ENCODE measurements around the gene C2CD4B.

The C2CD4B gene

DNA sequence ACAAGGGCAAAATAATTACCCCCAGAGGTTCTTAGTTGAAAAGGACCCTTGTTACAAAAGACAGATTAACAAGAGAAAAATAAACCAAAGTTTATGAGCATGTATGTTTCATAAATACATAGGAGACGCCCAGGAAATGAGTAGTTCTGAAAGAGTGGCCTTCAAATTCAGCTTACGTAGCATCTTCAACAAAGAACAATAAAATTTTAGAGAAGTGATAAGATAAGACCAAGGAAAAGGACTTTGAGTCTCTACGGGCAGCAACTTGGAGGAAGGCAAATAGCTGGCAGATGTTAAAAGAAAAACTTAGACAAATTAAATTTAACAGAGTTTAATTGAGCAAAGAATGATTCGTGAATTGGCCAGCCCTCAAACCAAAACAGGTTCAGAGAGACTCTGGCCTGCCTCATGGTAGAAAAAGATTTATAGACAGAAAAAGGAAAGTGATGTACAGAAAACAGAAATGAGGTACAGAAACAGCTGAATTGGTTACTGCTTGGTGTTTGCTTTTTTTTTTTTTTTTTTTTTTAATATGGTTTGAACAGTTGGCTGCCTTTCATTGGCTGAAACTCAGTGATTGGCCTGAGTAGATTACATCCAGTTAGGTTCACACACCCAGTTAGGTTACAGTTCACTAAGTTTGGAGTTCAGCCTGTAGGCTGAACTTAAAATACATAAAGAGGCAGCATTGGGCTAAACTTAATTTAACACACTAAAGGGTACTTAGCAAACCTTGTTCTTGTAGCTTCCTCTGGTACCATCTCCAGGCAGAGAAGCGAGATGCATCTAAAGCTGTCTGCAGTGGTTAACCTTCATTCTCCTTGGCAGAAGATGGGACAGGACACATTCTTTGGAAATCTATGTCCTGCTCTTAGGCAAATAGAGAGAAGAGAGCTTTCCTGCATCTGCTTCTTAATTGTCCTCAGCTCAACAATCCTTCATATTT lies 23.2 kb downstream of the C2CD4B start:
- TF ChIP-seq SIN3A (IDR thresholded peaks at IDR 0.05; ENCODE audit: borderline replicate concordance, insufficient read depth, low read length): no peak
- TF ChIP-seq, protein P1, sequence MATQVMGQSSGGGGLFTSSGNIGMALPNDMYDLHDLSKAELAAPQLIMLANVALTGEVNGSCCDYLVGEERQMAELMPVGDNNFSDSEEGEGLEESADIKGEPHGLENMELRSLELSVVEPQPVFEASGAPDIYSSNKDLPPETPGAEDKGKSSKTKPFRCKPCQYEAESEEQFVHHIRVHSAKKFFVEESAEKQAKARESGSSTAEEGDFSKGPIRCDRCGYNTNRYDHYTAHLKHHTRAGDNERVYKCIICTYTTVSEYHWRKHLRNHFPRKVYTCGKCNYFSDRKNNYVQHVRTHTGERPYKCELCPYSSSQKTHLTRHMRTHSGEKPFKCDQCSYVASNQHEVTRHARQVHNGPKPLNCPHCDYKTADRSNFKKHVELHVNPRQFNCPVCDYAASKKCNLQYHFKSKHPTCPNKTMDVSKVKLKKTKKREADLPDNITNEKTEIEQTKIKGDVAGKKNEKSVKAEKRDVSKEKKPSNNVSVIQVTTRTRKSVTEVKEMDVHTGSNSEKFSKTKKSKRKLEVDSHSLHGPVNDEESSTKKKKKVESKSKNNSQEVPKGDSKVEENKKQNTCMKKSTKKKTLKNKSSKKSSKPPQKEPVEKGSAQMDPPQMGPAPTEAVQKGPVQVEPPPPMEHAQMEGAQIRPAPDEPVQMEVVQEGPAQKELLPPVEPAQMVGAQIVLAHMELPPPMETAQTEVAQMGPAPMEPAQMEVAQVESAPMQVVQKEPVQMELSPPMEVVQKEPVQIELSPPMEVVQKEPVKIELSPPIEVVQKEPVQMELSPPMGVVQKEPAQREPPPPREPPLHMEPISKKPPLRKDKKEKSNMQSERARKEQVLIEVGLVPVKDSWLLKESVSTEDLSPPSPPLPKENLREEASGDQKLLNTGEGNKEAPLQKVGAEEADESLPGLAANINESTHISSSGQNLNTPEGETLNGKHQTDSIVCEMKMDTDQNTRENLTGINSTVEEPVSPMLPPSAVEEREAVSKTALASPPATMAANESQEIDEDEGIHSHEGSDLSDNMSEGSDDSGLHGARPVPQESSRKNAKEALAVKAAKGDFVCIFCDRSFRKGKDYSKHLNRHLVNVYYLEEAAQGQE (IDR thresholded peaks at IDR 0.05; ENCODE audit: insufficient read depth in 1 of 2, low read depth in 2 of 2, low read length in 2 of 2): no peak
- no peak for TF ChIP-seq TAF1 (IDR thresholded peaks at IDR 0.05; ENCODE audit: borderline replicate concordance, insufficient read depth, low read length)
- no peak for TF ChIP-seq FOXP2 (optimal IDR thresholded peaks at IDR 0.05; ENCODE audit: borderline replicate concordance, extremely low read depth, extremely low read length, insufficient read depth)
- no peak for TF ChIP-seq POLR2AphosphoS5 (IDR thresholded peaks at IDR 0.05; ENCODE audit: low read depth, low read length)

DNA sequence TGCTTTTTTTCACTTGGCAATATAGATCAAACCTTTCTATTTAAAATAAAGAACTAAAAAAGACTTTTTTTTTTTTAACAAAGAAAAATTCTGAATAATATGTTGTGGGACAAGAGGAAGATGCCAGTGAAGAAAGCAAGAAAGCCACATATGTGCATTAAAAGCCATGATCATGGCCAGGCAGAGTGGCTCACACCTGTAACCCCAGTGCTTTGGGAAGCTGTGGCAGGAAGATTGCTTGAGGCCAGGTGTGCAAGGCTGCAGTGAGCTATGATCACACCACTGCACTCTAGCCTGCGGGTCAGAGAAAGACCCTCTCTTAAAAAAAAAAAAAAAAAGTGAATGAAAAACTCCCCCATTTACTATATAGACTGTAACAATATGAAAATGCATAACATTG lies 23.9 kb downstream of the C2CD4B start:
- TF ChIP-seq, protein P1 (IDR thresholded peaks at IDR 0.05; ENCODE audit: insufficient read depth in 1 of 2, low read depth in 2 of 2, low read length in 2 of 2): no peak
- TF ChIP-seq POLR2AphosphoS5 (IDR thresholded peaks at IDR 0.05; ENCODE audit: low read depth, low read length) (no peak), SIN3A (IDR thresholded peaks at IDR 0.05; ENCODE audit: borderline replicate concordance, insufficient read depth, low read length) (no peak)

DNA sequence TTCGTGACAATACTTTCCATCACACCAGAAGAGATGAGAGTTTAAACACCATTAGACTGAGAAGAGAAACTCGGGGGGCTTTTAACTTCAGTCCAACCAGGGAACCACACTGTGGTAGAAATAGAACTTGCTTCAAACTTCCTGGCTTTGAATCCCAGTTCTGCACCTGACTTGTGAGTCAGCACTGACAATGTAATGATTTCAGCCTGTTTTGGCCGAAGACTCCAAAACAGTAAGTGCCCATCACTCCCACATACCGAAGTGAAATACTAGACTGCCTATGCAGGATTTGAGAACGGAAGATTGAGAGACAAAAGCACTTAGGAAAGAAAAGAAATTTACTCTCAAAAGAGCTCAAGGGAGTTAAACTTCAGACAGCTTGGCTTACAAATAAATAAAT lies 27.0 kb downstream of the C2CD4B start:
- TF ChIP-seq SIN3A (IDR thresholded peaks at IDR 0.05; ENCODE audit: borderline replicate concordance, insufficient read depth, low read length) (peak; percentile 81; the same call in 1 of the 2 replicates), FOXP2 (optimal IDR thresholded peaks at IDR 0.05; ENCODE audit: borderline replicate concordance, extremely low read depth, extremely low read length, insufficient read depth) (peak; percentile 28), TAF1 (IDR thresholded peaks at IDR 0.05; ENCODE audit: borderline replicate concordance, insufficient read depth, low read length) (no peak)
- TF ChIP-seq, protein P1 (IDR thresholded peaks at IDR 0.05; ENCODE audit: insufficient read depth in 1 of 2, low read depth in 2 of 2, low read length in 2 of 2): 0 out of 4 replicates have a peak, but pooled peaks of 1 of the 2 experiments have one; percentile 24

DNA sequence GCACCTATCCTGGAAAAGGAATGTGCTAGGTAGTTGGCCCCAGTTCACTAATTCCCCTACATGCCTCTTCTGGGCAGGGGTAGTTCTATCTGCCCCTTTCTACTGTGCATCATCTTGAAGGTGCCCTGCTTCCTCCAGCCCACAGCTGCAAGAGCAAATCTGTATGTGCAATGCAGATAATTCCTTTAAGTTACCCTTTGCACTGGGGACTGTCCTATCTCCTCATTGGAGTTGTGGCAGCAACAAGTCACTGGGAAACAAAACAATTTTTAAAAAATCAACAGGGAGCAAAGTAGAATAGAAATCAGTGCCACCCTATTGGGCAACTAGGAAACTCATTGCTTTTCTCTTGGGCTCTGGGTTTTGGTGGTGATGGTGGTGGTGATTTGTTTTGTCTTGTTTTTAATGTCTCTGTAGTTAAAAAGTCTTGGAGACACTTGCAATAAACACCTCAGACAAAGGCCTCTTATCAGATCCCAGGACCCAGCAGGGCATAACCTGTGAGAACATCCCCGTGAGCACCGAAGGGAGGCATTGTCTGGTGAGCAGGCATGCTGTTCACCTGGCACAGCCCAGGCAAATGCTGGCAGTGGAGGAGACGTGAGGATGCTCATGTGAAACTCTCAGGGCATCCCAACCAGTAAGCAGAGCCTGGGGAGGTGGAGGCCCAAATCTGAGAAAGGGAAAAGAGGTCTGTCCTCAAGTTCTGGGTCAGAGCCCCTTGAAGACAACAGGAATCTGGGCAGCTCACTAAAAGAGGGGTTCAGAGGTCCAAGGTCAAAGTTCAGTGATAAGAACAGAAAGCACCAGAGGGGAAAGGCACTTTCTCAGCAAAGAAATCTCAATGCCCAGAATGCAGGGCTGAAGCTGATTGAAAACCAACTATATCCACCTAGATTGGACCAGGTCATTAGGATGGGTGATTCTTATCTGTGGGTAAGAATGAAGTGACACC lies 27.9 kb downstream of the C2CD4B start:
- no peak for TF ChIP-seq FOXP2 (optimal IDR thresholded peaks at IDR 0.05; ENCODE audit: borderline replicate concordance, extremely low read depth, extremely low read length, insufficient read depth)
- TF ChIP-seq POLR2AphosphoS5 (IDR thresholded peaks at IDR 0.05; ENCODE audit: low read depth, low read length): no peak
- TF ChIP-seq TAF1 (IDR thresholded peaks at IDR 0.05; ENCODE audit: borderline replicate concordance, insufficient read depth, low read length): no peak
- TF ChIP-seq SIN3A (IDR thresholded peaks at IDR 0.05; ENCODE audit: borderline replicate concordance, insufficient read depth, low read length): no peak
- TF ChIP-seq, protein P1 (IDR thresholded peaks at IDR 0.05; ENCODE audit: insufficient read depth in 1 of 2, low read depth in 2 of 2, low read length in 2 of 2): no peak
